ENCODE data around the gene TIGD3.

- TF ChIP-seq CTCF (conservative IDR thresholded peaks at IDR 0.05) (no peak), EZH2 (IDR thresholded peaks at IDR 0.05; ENCODE audit: low read depth) (no peak)
Observed at GRCh38 chr11:65334696-65335295, 19.8 kb upstream of the TIGD3 start.
